ENCODE measurements around the gene HLCS.
"Not testable (repeated sequence)": the region's sequence is repeated elsewhere in the genome, so short reads cannot be mapped to it uniquely, and the experiment has no call there.

The HLCS gene

DNA sequence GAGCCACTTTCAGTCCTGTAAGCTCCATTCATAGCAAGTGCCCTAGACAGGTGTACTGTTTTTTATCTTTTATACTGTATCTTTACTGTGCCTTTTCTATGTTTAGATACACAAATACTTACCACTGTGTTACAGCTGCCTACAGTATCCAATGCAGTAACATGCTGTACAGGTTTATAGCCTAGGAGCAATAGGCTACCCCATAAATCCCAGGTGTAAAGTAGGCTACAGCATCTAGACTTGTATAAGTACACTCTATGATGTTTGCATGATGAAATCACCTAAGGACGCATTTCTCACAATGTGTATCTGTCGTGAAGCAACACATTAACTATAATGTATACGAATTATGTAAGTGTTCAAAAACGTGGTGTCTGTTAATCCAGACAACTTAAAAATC is 10.7 kb downstream of the HLCS start:
- DNase-seq = no peak

- DNase-seq = not testable (repeated sequence)
Observed at GRCh38 chr21:36952331-36952730, 14.1 kb downstream of the HLCS start.

- DNase-seq = no peak
Observed at GRCh38 chr21:36949171-36950141, 17.0 kb downstream of the HLCS start.

- DNase-seq = no peak
Observed at GRCh38 chr21:36948686-36949085, 17.8 kb downstream of the HLCS start.

- no peak for DNase-seq
Observed at GRCh38 chr21:36946949-36947356, 19.5 kb downstream of the HLCS start.

- DNase-seq = no peak
Observed at GRCh38 chr21:36945496-36946138, 20.9 kb downstream of the HLCS start.

DNA sequence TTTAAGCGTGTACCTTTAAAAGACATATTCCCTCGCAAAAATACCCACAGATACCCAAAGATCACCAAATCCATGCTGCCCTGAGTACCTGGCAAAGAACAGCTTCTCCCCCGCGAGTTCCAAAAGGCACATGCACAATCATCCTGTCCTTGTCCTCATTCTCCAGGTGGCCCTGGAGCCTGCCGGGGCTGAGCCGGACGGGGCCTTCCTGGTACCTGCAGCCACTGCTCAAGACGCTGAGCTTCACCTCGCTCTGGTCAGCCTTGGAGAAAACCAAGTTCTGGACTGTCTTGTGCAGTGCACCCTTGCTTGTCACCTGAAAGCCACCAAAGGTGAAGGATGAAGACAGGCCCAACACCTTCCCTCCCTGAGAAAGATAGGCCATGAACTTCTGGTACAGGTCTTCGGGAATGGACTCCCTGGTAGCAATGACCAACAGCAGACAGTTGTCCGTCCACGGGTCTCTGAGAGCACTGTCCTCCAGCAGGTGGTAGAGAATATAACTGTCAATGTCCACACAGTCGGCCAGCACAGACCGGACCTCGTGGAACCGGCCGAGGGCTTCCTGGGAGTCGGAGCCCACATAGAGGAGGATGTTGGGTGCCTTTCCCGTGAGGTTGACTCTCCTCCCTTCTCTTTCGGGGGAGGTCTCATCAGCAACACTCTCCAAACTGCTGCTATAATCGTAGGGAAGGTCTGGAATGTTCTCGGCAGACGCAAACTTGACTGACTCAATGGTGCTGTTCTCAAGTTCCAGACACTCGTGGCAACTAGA is 29.9 kb downstream of the HLCS start:
- no peak for DNase-seq

DNA sequence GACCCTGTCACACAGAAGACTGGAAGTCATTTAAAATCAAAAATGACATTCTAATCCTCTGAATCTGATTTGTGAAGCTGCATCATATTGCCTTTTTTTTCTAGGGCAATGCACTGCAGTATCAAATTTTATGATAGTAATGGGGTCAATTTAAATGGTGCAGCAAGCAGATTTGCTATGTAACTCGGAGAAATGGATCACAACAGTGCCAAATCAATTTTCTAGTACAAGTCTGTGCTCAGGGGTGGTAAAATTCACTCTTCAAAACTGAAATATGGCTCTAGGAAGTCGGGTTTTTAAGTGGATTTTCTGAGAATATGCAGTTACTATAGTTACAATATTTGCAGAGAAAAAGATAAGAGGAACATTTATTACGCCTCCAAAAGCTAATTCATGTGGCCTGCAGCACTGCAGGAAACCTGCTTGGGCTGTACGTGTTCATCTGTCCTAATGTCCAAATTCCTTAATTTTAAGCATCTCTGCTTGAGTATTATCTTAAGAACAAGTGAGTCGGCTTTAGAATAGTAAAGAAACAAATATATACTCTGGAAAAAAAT is 31.5 kb downstream of the HLCS start:
- DNase-seq = no peak

DNA sequence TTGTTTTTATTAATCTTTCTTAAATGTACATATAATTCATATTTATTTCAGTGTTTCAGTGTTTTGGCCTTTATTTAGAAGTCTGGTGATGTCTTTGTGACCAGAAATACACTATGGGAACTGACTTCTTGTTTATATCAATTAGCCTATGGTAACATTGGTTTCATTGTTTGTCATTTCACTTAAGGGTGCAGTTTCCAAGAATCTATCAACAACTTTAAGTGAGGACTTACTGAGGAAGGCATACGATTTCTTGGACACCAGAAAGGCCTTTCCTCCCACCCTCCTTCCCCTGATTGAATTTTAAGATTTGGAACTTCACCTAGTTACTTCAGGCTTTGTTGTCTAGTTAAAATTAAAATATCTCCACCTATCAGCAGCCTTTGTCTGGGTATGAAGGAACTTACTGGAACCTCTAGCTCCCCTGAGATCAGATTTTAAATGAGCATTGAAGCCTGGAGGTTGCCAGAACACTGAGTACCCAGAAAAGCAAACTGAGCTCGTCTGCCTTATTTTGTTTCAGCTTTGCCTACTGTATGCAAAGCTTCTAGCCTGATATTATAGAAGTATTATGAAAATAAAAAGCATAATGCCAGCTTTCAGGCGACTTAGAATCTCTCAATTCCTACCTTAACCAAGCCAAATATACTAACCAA is 34.2 kb downstream of the HLCS start:
- no peak for DNase-seq

GRCh38 chr21:36929622-36930021 is 36.8 kb downstream of the HLCS start:
- no peak for DNase-seq

GRCh38 chr21:36928960-36929359 is 37.5 kb downstream of the HLCS start:
- no peak for DNase-seq

DNA sequence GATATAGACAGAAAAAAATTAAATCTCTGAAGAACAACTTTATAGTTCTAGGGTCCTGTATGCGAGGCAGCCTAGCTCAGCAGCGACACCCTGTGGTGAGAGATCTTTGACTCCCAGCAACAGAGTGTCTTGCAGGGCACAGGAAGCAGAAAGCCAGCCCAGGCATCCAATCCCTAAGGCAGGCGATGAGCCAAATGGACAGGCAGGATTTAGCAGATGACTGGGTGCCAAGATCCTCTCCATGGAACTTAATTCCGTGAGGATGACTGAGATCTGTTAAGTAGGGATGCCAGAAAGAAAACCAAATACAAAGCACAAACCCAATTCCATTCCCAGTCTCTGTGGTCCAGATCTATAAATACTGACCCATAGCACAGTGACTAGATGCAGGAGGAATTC is 38.8 kb downstream of the HLCS start:
- DNase-seq = peak; percentile 67

DNA sequence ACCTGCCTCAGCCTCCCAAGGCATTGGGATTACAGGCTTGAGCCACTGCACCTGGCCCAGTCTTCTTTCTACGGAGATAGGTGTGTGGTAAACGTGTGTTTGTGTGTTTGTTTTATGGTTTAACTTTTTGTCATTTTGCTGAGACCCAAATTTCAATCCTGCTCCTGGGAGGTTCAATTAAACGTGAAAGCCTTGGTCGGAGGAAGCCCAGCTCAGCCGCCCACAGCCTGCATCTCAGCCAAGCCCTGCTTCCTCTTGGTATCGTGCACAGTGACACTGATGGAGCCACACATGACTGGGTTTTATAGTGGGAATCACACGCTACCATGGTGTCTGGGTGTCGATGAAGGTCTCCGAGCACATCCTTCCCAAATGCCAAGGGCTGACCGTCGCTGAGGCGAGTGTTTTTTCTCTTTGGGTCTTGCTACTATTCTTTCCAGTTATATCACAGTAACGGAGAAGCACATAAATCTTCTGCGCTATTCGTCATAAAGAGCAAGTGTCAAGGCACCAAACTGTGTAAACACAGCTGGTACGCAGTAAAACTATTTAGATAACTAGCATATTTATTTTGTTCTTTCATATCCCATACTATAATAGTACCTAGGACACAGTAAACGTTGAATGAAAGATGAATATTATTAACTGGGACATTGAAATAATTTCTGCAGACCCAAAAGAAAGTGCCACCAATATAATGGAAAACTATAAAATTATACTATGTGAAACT is 39.3 kb downstream of the HLCS start:
- DNase-seq = no peak

GRCh38 chr21:36923270-36923669 is 43.2 kb downstream of the HLCS start:
- no peak for DNase-seq

- no peak for DNase-seq
Observed at GRCh38 chr21:36922861-36923260, 43.6 kb downstream of the HLCS start.

GRCh38 chr21:36918291-36918690 is 48.2 kb downstream of the HLCS start:
- DNase-seq = no peak

- DNase-seq = no peak
Observed at GRCh38 chr21:36917471-36918158, 48.9 kb downstream of the HLCS start.

DNA sequence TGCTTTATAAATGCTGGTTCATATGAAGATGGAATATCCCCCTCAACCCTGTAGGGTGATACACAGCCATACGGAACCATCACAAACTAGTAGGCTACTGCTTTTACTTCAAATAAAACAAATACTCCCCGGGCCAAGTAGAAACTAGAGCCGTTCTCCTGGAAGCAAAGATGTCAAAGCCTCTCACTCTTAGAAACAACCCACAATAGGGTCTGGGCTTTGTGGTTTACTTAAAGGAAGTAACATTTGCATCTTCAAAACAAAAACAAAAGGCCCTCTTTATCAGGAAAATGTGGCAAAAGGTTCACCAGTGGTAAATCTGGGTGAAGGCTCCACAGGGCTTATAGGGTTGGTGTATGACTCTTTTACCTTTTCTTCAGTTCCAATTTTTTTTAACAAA is 49.8 kb downstream of the HLCS start:
- DNase-seq = no peak

DNA sequence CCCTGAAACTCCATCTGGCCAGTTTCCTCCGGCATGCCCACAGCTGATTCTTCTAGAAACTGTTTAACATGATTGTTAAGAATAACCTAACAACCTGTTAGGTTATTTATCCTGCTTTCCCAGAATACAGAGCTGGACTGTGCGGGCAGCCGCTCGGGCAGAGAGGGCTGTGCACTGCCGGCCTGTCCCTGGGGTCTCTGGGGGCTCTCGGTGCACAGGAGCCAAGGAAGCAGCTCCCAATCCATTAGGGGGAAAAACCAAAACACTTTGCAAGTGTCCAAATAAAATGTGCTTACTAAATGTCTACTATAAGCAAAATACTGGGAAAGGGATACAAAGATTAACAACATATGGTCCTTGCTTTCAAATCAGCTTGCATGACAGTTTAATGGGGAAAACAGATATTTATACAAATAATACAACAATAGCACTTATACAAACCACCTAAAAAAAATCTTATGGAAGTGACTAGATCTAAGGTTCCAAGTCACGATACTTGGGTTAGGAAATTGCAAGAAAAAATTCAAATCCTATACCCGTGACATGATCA is 50.7 kb downstream of the HLCS start:
- DNase-seq = no peak

DNA sequence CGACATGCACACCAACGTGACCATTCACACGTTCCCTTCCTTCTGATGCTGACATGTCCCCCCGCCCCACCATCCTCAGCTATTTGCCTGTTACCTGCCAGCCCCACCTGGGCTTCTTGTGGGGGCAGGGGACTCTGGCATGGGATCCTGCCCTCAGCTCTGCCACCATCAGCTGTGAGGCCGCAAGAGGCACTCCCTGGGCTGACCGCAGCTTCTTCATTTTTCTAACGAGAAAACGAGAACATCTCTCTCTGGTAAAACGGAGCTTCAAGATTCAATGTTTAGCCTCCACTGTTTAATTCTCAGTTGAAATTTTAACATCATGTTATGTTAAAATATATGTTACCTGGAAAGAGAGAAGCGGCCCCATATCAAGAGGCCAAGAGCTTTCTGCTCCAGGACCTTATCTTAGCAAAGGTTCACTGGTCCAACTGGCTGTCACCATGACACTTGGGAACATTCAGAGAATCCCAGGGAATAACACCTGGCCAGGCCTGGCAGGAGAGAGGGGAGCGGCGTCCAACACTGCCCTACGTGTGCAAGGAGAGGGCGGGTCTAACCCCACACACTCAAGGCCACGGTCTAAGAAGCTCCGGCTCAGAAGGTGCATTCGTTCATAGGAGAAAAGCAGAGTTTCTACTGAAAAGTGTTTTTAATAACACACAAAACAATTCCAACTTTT is 51.3 kb downstream of the HLCS start:
- no peak for DNase-seq

Measured in activated gamma-delta T cell treated with Interleukin-2 at 50 U/mL for 16 hours (primary cell).